HG03039 (cell line): ENCODE measurements around the gene CCDC116.
"Not testable (repeated sequence)": the region's sequence is repeated elsewhere in the genome, so short reads cannot be mapped to it uniquely, and the experiment has no call there.

Experiments used
- ATAC-seq: cut with Tn5 transposase; IDR thresholded peaks from one replicate; pipeline ENCODE4 v1.9.1; 2021; ENCODE audit warnings: mild to moderate bottlenecking, moderate library complexity; ENCODE audit not compliant: unreplicated experiment

CCDC116 gene

DNA sequence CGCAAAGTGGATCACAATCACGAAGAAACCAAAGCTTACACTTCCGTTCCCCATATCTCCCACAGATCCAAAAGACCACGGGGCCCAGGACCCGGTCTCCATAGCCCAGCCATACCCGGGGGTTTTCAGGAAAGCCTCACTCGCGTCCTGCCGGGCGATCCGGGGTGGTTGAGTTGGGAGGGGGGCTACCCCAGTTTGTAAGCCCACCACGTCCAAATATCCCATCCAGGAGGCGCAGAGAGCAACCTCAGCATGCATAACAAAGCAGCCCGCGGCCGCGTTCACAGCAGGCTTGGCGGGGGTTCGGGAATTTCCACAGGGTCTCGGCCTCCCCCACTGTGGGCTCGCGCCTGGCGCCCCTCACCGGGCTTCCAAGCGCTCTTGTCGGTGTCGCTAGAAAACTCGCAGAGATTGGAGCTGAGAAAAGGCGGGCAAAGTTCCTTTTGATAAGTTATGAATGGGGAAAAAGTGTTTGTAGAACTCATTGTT, 19.0 kb downstream of the CCDC116 start:
- ATAC-seq, result peak; percentile 16

DNA sequence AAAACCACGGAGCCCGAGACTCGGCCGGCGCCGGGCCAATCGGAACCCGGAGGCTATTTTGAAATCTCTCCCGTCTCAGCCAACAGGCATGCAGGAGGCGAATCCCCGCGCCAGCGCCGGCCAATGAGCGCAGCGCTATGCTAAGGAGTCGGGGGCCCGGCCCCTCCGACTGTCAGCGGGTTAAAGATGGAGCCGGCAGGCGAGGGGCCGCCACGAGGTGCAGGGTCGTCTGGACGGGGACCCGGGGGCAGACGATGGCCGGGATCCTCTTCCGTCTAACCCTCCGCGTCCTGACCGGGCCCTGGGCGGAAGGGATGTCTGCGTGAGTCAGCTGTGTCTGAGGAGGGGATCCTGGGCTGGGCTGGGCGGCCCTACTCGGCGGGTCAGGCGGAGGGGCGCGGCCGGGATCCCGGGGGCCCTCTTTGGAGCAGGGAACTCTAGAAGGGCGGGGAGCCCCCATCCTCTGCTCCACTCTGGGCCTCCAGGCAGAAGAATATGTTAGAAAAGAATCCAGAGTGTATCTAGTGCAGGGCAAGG, 19.5 kb downstream of the CCDC116 start:
- peak; percentile 79 for ATAC-seq

DNA sequence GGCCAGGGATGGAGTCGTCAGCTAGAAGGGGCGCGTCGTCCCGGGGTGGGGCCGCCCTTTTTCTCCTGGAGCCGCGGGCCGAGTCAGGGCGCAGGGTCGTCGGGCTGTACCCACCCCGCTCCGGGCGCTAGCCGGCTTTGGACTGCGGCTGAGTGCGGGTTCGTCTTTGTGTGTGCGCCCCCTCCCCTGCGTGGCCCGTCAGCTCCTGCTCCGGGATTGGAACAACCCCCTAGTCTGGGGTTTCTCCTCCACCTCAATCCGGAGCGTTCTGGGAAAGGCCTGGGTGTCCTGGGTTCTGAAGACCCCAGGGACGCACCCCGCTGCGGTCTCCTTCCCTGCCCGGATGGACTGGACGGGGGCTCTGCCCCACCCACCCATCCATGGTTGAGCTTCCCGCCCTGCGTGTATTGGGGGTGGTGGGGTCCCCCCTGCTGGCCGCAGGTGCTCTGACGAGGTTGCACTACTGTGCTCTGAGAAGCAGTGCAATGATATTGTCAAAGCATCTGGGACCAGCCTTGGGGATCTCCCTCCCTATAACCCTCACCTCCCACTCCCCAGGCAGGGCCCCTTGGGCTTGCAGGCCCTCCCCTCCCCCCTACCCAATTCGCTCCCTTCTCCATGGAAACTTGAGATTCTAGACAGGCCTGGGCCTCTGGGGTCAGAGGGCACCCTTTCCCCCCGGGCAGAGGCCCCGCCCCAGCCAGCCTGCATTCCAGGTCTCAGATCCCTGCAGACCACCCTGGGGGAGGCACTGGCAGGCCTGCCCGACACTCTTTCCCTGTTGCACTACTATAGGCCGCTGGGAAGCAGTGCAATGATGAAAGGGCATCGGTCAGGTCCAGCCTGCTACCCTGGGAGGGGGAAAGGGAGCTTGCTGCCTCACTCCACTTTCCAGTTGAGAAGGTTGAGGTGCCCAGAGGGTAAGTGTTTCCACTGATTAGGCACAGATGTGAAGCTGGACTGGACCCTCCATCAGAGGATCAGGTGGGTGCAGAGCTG, 20.3 kb downstream of the CCDC116 start:
- no peak for ATAC-seq

DNA sequence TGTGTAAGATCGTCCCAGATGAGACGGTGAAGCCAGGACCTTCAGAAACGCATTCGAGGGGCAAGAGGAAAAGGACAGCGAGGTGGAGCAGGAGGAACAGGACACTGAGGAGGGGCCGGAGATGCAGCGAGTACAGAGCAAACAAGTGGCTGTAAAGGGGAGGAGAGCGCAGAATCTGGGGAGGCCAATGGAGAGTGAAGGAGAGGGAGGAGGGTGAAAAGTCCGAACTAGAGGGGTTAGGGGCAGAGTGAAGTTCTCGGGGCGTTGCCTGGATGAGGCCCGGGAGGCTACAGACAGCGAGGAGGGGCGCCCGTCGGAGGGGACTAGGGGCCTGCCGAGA, 24.4 kb downstream of the CCDC116 start:
- no peak for ATAC-seq

DNA sequence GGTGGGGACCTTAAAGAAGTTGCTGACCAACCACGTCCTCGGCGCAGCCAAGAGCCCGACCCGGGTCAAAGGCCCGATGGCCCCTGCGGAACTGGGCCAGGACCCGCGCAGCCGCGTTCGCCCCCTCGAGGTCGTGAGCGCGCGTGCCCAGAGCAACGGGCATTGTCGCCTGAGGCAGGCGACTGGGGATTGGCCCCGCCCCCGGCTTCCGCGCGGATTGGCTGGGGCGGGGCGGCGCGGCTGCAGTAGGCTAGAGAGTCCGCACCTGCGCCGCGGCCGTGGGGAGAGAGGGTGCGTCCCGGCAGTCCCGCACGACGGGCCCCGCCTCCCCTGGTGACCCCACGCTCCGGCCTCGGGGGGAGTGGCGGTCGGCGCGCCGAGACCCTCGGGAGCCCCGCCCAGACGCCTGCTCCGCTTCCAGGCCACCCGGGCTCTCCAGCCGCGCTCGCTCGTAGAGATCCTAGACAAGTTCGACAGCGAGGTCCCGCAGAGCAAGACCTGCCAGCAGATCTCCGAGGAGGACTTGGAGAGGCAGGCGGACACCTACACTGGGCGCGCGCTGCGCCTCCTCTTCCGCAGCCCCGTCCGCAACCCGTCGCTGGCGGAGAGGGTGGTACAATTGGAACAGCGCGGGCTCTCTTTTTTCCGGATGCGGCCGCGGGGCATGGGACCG, 24.9 kb downstream of the CCDC116 start:
- peak; percentile 66 for ATAC-seq

DNA sequence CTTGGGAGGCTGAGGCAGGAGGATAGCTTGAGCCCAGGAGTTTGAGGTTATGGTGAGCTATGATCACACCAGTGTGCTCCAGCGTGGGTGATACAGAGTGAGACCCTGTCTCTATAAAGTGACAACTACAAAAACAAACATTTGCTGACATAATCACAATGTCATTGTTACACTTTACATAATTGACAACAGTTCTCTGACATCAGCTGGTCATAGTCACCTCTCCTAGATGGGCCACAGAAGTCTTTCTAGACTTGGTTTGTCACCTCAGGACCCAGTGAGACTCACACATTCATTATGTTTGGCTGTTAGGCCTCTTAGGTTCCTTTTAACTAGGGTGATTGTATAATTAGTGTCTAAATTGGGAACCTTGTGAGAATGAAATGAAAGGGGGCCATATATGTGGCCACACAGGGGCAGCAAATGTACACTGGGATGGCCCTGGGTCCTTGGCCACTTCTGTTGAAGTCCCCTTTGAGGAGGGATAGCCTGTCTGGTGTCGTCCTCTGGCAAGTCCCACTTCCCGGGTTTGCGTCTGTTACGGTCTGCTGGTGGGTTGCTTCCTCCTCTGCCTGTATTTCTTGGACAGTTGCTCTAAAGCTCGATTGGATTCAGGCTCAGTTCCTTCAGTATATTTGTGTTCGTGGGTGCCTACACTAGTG, 27.4 kb downstream of the CCDC116 start:
- no peak for ATAC-seq

DNA sequence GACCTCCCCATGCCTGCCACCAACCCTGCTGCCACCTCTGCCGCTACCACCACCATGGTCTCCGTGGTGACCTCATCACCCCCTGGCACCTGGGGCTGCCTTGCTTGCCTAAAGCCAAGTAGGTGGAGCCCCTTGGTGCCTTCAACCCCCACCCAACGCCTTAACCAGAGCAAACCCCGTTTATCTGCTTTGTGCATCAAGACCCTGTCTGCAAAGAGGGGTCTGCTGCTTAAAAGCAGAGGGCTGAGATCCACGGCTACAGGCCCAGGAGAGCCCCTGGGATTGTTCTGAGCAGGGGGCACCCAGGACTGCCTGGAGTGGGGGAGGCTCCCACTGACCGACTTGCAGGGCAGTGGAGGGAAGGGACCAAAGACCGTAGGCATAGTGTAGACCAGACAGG, 28.3 kb downstream of the CCDC116 start:
- ATAC-seq, result no peak

DNA sequence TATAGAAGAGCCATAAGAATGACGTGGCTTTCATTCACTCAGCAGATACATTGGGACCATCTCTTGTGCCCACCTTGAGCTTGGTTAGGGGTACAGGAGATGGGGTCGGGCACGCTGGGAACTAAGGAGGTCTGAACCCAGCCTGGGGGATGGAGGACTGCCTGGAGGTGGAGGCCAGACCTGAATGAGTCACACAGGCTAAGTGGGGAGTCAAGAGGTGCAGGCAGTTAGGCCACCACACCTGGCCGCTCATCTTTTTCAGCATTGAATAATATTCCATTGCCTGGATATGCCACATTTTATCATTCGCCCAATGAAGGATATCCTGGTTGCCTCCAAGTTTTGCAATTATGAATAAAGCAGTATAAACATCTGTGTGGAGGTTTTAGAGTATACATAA, 29.4 kb downstream of the CCDC116 start:
- ATAC-seq, result no peak

DNA sequence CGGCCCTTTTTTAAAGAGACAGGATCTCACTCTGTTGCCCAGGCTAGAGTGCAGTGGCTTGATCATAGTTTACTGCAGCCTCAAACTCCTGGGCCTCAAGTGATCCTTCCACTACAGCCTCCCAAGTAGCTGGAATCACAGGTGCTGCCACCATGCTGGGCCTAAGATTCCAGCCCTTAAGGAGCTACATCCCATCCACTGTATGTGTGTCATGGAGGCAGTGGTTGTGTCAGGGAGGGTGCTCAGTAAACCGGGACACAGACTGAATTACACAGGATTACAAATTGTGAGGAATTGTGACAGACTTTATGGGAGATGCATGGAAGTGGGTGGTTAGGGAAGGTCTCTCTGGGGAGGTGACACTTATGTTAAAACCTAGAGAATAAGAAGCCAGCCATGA, 31.2 kb downstream of the CCDC116 start:
- ATAC-seq, result no peak

DNA sequence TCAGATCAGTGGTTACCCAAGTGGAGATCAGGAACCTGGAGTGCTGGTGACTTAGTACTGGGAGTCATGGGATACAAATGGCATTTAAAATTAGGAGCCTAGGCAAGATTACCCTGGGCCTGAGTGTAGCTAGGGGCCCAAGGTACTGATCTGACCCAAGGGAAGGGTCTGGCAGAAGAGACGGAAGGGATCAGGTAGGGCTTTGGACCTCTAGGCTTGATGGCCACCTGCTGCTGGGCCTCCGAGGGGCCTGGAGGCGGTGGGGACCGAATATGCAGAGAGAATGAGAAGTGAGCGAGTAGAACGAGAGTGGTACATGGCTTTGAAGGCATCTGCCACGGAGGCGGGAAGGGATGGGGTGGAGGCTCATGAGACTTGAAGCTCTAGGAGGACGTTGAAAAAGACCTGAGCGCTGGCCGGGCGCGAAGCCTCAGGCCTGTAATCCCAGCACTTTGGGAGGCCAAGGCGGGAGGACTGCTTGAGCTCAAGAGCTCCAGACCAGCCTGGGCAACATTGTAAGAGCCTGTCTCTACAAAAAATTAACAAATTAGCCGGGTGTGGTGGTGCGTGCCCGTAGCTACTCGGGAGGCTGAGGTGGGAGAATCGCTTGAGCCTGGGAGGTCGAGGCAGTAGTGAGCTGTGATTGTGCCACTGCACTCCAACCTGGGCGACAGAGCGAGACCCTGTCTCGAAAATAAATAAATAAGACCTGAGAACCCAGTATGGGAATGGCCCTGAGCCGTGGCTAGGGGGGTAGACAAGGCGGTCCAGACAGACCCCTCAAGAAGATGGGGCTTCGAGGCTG, 32.7 kb downstream of the CCDC116 start:
- ATAC-seq, result no peak

DNA sequence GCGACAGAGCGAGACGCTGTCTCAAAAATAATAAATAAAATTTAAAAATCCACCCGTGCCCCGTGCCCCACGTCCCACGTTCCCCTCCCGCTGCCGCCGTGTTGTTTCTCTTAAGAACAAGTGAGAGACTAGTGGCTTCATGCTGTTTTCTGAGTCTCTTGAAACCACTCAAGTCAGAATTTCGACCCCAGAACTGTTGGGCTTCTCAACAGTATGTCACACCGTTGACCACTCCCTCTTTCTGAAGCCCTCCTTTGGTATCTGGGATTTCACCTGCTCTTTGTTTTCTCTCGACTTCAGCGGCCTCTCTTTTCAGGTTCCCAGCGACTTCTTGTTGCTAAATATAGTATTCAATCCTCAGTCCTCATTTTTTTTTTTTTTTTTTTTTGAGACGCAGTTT, 34.2 kb downstream of the CCDC116 start:
- no peak for ATAC-seq

DNA sequence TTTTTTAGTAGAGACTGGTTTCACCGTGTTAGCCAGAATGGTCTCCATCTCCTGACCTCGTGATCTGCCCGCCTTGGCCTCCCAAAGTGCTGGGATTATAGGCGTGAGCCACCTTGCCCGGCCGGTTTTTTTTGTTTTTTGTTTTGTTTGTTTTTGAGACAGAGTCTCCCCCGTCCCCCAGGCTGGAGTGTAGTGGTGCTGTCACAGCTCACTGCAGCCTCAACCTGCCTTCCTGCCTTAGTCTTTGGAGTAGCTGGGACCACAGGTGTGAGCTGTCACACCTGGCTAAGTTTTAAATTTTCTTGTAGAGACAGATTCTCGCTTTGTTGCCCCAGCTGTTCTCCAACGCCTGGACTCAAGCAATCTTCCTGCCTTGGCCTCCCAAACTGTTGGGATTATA, 36.5 kb downstream of the CCDC116 start:
- ATAC-seq, result no peak

DNA sequence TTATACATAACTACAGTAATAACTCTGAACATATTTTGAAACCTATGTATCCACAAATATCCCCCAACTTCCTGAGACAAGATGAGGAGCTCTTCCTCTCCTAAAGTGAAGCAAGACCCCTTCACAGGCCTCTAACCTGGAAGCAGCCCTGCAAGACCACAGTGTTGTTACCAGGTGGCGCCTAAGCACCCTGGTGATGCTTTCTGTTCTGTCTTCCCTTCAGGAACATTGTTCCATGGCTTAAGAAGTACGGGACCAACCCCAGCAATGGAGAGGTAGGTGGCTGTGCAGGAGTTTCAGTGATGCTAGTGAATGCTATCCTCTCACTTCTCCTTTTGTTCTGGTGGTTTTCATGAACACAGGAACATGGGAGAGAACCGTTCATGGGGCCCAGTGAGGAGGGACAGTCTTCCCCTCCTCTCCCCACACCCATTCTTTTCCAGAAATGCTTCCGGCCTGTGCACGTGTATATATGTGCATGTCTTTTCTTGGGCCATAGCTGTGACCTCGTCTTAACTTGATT, 39.6 kb downstream of the CCDC116 start:
- ATAC-seq, result no peak

DNA sequence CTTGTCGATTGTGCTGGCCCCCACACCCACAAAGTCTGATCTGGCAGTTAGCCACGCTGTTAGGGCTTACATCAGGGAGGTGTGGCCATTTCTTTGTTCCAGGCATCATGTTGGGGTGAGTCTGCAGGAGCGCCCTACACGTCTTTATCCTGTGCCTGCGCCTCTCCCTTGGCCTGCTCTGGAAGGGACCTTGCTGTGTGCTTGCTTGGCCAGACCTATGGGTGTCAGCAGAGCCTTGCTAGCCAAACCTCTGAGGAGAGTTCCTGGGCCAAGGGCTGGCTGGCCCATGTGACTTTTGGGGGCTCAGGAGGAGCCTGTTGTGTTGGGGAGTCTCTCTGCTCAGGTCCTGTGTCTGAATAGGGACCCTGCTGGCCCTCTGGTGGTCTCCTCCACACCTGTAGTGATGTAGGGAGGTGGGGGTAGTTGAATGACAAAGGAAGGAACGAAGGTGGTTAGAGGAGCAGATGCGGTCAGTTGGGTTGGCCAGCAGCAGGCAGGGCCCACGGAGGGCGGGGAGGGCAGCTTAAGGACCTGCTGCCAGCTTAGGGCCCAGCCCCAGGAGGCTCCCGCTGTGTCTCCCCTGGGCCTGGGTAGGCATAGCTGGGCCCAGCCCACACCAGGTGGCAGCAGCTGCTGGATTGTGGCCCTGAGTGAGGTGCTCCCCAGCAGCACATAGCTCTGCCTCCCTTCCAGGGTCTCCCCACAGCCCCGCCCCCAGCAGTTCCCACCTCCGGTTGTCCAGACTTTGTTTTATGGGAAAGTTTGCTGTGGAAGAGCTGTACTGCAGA, 41.2 kb downstream of the CCDC116 start:
- ATAC-seq, result no peak

DNA sequence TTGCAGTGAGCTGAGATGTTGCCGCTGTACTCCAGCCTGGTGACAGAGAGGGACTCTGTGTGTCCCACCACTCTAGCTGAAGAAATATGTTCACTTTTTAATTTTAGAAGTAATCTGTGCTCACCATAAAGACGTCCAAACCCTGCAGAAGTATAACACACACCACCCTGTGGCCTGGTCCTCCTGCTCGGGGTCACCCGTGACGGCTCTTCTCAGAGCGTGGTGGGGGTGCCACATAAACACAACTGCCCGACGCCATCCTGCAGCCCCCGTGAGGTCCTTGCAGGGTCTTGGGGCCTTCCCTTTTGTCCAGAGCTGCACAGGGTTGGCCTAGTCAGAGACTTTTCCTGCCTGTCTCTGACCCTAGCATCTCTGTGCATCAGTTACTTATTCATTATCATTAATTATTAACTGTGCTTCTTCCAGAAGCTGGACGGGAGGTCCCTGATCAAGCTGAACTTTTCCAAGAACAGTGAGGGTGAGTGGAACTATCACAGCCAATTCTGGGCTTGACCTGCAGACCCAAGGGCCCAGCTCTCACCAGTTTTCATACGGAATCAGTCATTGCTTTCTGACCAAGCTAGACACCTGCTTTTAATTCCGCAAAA, 42.2 kb downstream of the CCDC116 start:
- no peak for ATAC-seq

DNA sequence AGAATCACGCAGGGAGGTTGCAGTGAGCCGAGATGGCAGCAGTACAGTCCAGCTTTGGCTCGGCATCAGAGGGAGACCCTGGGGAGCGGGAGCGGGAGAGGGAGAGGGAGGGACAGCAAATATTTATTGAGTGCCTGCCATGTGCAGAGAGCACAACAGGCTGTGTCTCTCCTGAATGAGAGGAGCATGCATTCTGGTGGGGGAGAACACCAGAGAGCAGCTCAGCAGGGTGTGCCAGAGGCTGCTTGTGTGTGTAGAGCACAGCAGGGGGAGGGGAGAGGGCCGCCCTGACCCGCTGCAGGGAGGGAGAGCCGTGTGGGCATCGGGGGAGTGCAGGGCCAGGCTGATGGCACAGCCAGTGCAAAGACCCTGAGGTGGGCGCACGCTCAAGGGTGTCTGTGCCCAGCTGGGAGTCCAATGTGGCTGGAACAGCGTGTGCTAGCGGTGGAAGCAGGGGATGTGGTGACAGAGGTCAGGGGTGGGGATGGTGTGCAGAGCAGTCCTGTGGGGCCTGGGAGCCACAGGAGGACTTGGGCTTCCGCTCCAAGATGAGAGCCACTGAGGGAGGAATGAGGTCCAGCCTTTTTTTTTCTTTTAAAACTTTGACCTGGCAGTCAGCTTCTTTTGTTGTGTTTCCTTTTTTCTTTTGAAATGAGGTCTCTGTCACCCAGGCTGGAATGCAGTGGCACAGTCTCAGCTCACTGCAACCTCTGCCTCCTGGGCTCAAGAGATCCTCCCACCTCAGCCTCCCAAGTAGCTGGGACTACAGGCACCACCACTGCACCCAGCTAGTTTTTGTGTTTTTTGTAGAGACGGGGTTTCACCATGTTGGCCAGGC, 45.3 kb downstream of the CCDC116 start:
- ATAC-seq, result no peak

DNA sequence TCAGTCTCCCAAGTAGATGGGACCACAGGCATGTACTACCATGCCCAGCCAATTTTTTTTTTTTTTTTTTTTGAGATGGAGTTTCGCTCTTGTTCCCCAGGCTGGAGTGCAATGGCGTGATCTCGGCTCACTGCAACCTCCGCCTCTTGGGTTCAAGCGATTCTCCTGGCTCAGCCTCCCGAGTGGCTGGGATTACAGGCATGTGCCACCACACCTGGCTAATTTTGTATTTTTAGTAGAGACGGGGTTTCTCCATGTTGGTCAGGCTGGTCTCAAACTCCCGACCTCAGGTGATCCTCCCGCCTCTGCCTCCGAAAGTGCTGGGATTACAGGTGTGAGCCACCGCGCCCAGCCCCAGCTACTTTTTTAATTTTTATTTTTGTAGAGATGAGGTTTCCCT, 46.3 kb downstream of the CCDC116 start:
- not testable (repeated sequence) for ATAC-seq

DNA sequence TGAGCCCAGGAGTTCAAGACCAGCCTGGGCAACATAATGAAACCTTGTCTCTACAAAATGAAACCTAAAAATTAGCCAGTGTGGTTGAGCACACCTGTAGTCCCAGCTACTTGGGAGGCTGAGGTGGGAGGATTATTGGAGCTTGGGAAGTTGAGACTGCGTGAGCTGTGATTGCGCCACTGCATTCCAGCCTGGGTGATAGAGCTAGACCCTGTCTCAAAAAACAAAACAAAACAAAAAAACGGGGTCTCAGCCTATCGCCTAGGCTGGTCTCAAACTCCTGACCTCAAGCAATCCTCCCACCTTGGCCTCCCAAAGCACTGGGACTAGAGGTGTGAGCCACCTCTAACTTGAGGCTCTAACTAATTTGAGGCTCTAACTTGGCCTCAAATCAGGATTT, 46.8 kb downstream of the CCDC116 start:
- ATAC-seq, result no peak
